Measurements from ENCODE around the gene LIPC.

LIPC gene

GRCh38 chr15:58478035-58478434, 46.2 kb downstream of the LIPC start:
- H3K27ac ChIP-seq (replicated peaks; ENCODE audit: low read length) = no peak overlapping the region
- H4K8ac ChIP-seq (ENCODE audit: low read depth, low read length) = no peak overlapping the region
- no peak overlapping the region for H2BK12ac ChIP-seq (ENCODE audit: low read length)
- peaks cover 15 to 25% of the 10 kb centered on the region in 2 donors for H3K4me1 ChIP-seq (ENCODE audit: control insufficient read depth in 2 of 2, insufficient read depth in 1 of 2, low read depth in 1 of 2, low read length in 2 of 2)
- no peak overlapping the region for H3K4me3 ChIP-seq (ENCODE audit: low read length in 2 of 2)
- no peak overlapping the region for H3K9ac ChIP-seq (ENCODE audit: low read depth, low read length, poor library complexity)
- no peak for DNase-seq (ENCODE audit: low spot score)
- no peak overlapping the region for H3K4me2 ChIP-seq (ENCODE audit: insufficient read depth, low read length, poor library complexity, severe bottlenecking)
- no peak overlapping the region for H4K91ac ChIP-seq (ENCODE audit: low read depth, low read length, poor library complexity)
- H2BK5ac ChIP-seq (ENCODE audit: low read length) = no peak overlapping the region
- no peak overlapping the region for H2BK120ac ChIP-seq (ENCODE audit: low read depth, low read length)
- no peak overlapping the region for H3K4ac ChIP-seq (ENCODE audit: low read length)
- H2AFZ ChIP-seq (ENCODE audit: low read length) = no peak overlapping the region
- H3K23ac ChIP-seq (ENCODE audit: low read depth, low read length, poor library complexity) = no peak overlapping the region
- no peak overlapping the region for H2AK5ac ChIP-seq (ENCODE audit: low read depth, low read length)
- no peaks in the 10 kb centered on the region for H3K9me3 ChIP-seq (replicated peaks in 1 of 2; ENCODE audit: control insufficient read depth in 2 of 2, insufficient read depth in 1 of 2, low read depth in 1 of 2, low read length in 2 of 2)
- no peak overlapping the region for H3K18ac ChIP-seq (ENCODE audit: low read length)
- no peak overlapping the region for H3K14ac ChIP-seq (ENCODE audit: low read length)
- H2BK15ac ChIP-seq (ENCODE audit: low read length) = no peak overlapping the region
- no peaks in the 10 kb centered on the region for H3K79me1 ChIP-seq (ENCODE audit: low read depth, low read length)
- WGBS, 2 donors (ENCODE audit: extremely low coverage in 2 of 2, insufficient read length in 2 of 2, insufficient replicate concordance in 1 of 2) = no CpG with 5 or more reads among the region's 3 CpGs
- H3K36me3 ChIP-seq (replicated peaks in 1 of 2; ENCODE audit: control insufficient read depth in 2 of 2, insufficient read depth in 2 of 2, low read length in 2 of 2) = no peaks in the 10 kb centered on the region
- H3K27me3 ChIP-seq (ENCODE audit: control insufficient read depth in 3 of 3, insufficient read depth in 3 of 3, low read depth in 1 of 3, low read length in 3 of 3) = no peaks in the 10 kb centered on the region

GRCh38 chr15:58478579-58478978, 46.8 kb downstream of the LIPC start:
- no peak overlapping the region for H3K4me3 ChIP-seq (ENCODE audit: low read length in 2 of 2)
- no peak overlapping the region for H3K23ac ChIP-seq (ENCODE audit: low read depth, low read length, poor library complexity)
- H3K79me1 ChIP-seq (ENCODE audit: low read depth, low read length) = no peaks in the 10 kb centered on the region
- H3K18ac ChIP-seq (ENCODE audit: low read length) = no peak overlapping the region
- H2BK120ac ChIP-seq (ENCODE audit: low read depth, low read length) = no peak overlapping the region
- no peaks in the 10 kb centered on the region for H3K9me3 ChIP-seq (replicated peaks in 1 of 2; ENCODE audit: control insufficient read depth in 2 of 2, insufficient read depth in 1 of 2, low read depth in 1 of 2, low read length in 2 of 2)
- H3K27ac ChIP-seq (replicated peaks; ENCODE audit: low read length) = no peak overlapping the region
- no peaks in the 10 kb centered on the region for H3K27me3 ChIP-seq (ENCODE audit: control insufficient read depth in 3 of 3, insufficient read depth in 3 of 3, low read depth in 1 of 3, low read length in 3 of 3)
- no peak overlapping the region for H2BK5ac ChIP-seq (ENCODE audit: low read length)
- no peak overlapping the region for H3K9ac ChIP-seq (ENCODE audit: low read depth, low read length, poor library complexity)
- H4K91ac ChIP-seq (ENCODE audit: low read depth, low read length, poor library complexity) = no peak overlapping the region
- no CpG with 5 or more reads among the region's 3 CpGs for WGBS, 2 donors (ENCODE audit: extremely low coverage in 2 of 2, insufficient read length in 2 of 2, insufficient replicate concordance in 1 of 2)
- no peak overlapping the region for H3K14ac ChIP-seq (ENCODE audit: low read length)
- no peak for DNase-seq (ENCODE audit: low spot score)
- H4K8ac ChIP-seq (ENCODE audit: low read depth, low read length) = no peak overlapping the region
- no peak overlapping the region for H3K4me2 ChIP-seq (ENCODE audit: insufficient read depth, low read length, poor library complexity, severe bottlenecking)
- no peaks in the 10 kb centered on the region for H3K36me3 ChIP-seq (replicated peaks in 1 of 2; ENCODE audit: control insufficient read depth in 2 of 2, insufficient read depth in 2 of 2, low read length in 2 of 2)
- H3K4me1 ChIP-seq (ENCODE audit: control insufficient read depth in 2 of 2, insufficient read depth in 1 of 2, low read depth in 1 of 2, low read length in 2 of 2) = peaks cover 14 to 20% of the 10 kb centered on the region in 2 donors
- no peak overlapping the region for H2AFZ ChIP-seq (ENCODE audit: low read length)
- no peak overlapping the region for H2BK12ac ChIP-seq (ENCODE audit: low read length)
- H3K4ac ChIP-seq (ENCODE audit: low read length) = no peak overlapping the region
- no peak overlapping the region for H2AK5ac ChIP-seq (ENCODE audit: low read depth, low read length)
- H2BK15ac ChIP-seq (ENCODE audit: low read length) = no peak overlapping the region

- Histone ChIP-seq H3K79me1 (ENCODE audit: low read depth, low read length) (no peaks in the 10 kb centered on the region), H3K4me1 (ENCODE audit: control insufficient read depth in 2 of 2, insufficient read depth in 1 of 2, low read depth in 1 of 2, low read length in 2 of 2) (peaks cover 14 to 15% of the 10 kb centered on the region in 2 donors), H3K9ac (ENCODE audit: low read depth, low read length, poor library complexity) (no peak overlapping the region), H3K36me3 (replicated peaks in 1 of 2; ENCODE audit: control insufficient read depth in 2 of 2, insufficient read depth in 2 of 2, low read length in 2 of 2) (no peaks in the 10 kb centered on the region), H3K18ac (ENCODE audit: low read length) (no peak overlapping the region), H3K23ac (ENCODE audit: low read depth, low read length, poor library complexity) (no peak overlapping the region), H2BK5ac (ENCODE audit: low read length) (no peak overlapping the region), H2BK12ac (ENCODE audit: low read length) (no peak overlapping the region), H2BK120ac (ENCODE audit: low read depth, low read length) (no peak overlapping the region), H3K14ac (ENCODE audit: low read length) (no peak overlapping the region), H3K27me3 (ENCODE audit: control insufficient read depth in 3 of 3, insufficient read depth in 3 of 3, low read depth in 1 of 3, low read length in 3 of 3) (no peaks in the 10 kb centered on the region), H3K9me3 (replicated peaks in 1 of 2; ENCODE audit: control insufficient read depth in 2 of 2, insufficient read depth in 1 of 2, low read depth in 1 of 2, low read length in 2 of 2) (no peaks in the 10 kb centered on the region), H3K27ac (replicated peaks; ENCODE audit: low read length) (no peak overlapping the region), H2AFZ (ENCODE audit: low read length) (no peak overlapping the region), H4K91ac (ENCODE audit: low read depth, low read length, poor library complexity) (no peak overlapping the region), H4K8ac (ENCODE audit: low read depth, low read length) (no peak overlapping the region), H3K4ac (ENCODE audit: low read length) (no peak overlapping the region), H3K4me2 (ENCODE audit: insufficient read depth, low read length, poor library complexity, severe bottlenecking) (no peak overlapping the region), H2AK5ac (ENCODE audit: low read depth, low read length) (no peak overlapping the region), H2BK15ac (ENCODE audit: low read length) (no peak overlapping the region), H3K4me3 (ENCODE audit: low read length in 2 of 2) (no peak overlapping the region)
- DNase-seq (ENCODE audit: low spot score) = no peak
- no CpG with 5 or more reads among the region's 3 CpGs for WGBS, 2 donors (ENCODE audit: extremely low coverage in 2 of 2, insufficient read length in 2 of 2, insufficient replicate concordance in 1 of 2)
Measured at GRCh38 chr15:58479941-58480340, 48.1 kb downstream of the LIPC start.

GRCh38 chr15:58483376-58483775, 51.6 kb downstream of the LIPC start:
- DNase-seq (ENCODE audit: low spot score) = no peak

More at GRCh38 chr15:58483376-58483775, 51.6 kb downstream of the LIPC start:
- no peaks in the 10 kb centered on the region for H3K36me3 ChIP-seq (replicated peaks in 1 of 2; ENCODE audit: control insufficient read depth in 2 of 2, insufficient read depth in 2 of 2, low read length in 2 of 2)
- peaks cover 0 to 5% of the 10 kb centered on the region in 2 donors for H3K4me1 ChIP-seq (ENCODE audit: control insufficient read depth in 2 of 2, insufficient read depth in 1 of 2, low read depth in 1 of 2, low read length in 2 of 2)
- H3K4me3 ChIP-seq (ENCODE audit: low read length in 2 of 2) = no peak overlapping the region
- H2BK5ac ChIP-seq (ENCODE audit: low read length) = no peak overlapping the region
- H3K9me3 ChIP-seq (replicated peaks in 1 of 2; ENCODE audit: control insufficient read depth in 2 of 2, insufficient read depth in 1 of 2, low read depth in 1 of 2, low read length in 2 of 2) = no peaks in the 10 kb centered on the region
- no peak overlapping the region for H2BK120ac ChIP-seq (ENCODE audit: low read depth, low read length)
- no peak overlapping the region for H3K14ac ChIP-seq (ENCODE audit: low read length)
- H2BK15ac ChIP-seq (ENCODE audit: low read length) = no peak overlapping the region
- H3K4me2 ChIP-seq (ENCODE audit: insufficient read depth, low read length, poor library complexity, severe bottlenecking) = no peak overlapping the region
- no peak overlapping the region for H3K9ac ChIP-seq (ENCODE audit: low read depth, low read length, poor library complexity)
- no peak overlapping the region for H3K4ac ChIP-seq (ENCODE audit: low read length)
- no peaks in the 10 kb centered on the region for H3K27me3 ChIP-seq (ENCODE audit: control insufficient read depth in 3 of 3, insufficient read depth in 3 of 3, low read depth in 1 of 3, low read length in 3 of 3)
- H2BK12ac ChIP-seq (ENCODE audit: low read length) = no peak overlapping the region
- no peak overlapping the region for H2AK5ac ChIP-seq (ENCODE audit: low read depth, low read length)
- WGBS, 2 donors (ENCODE audit: extremely low coverage in 2 of 2, insufficient read length in 2 of 2, insufficient replicate concordance in 1 of 2) = no CpG with 5 or more reads among the region's 3 CpGs
- no peaks in the 10 kb centered on the region for H3K79me1 ChIP-seq (ENCODE audit: low read depth, low read length)
- H3K18ac ChIP-seq (ENCODE audit: low read length) = no peak overlapping the region
- no peak overlapping the region for H3K27ac ChIP-seq (replicated peaks; ENCODE audit: low read length)
- no peak overlapping the region for H4K8ac ChIP-seq (ENCODE audit: low read depth, low read length)
- no peak overlapping the region for H2AFZ ChIP-seq (ENCODE audit: low read length)
- H4K91ac ChIP-seq (ENCODE audit: low read depth, low read length, poor library complexity) = no peak overlapping the region
- H3K23ac ChIP-seq (ENCODE audit: low read depth, low read length, poor library complexity) = no peak overlapping the region

Measured in neuronal stem cell (in vitro differentiated cells).